Measurements from ENCODE around the gene PDXDC1. TPM values are rescaled to one million over a fixed set of nuclear protein-coding genes. Genes with fewer than 3 reads are reported as not detected.
"Not testable (repeated sequence)": the region's sequence is repeated elsewhere in the genome, so short reads cannot be mapped to it uniquely, and the experiment has no call there.

The PDXDC1 gene
- total and polyA plus RNA-seq, 9 of the 15 experiments (the other 6 are each of a cell fraction or from before 2014, with no cell fraction given) = 5.1 to 95.4 (median 45.8) TPM

GRCh38 chr16:15071916-15072769 is 97.3 kb downstream of the PDXDC1 start:
- CTCF ChIA-PET (ENCODE audit: low intra/inter-chr PET ratio) = interaction anchor here (0.7 kb wide), 1 partner anchor 986 kb away, joined by 4 read pairs; no protein-coding TSS in a partner anchor
- H3K9ac ChIP-seq (ENCODE audit: insufficient read depth in 1 of 2, low read depth in 2 of 2, low read length in 2 of 2); H3K4me2 ChIP-seq (ENCODE audit: insufficient read depth, low read length); H3K27me3 ChIP-seq (ENCODE audit: control insufficient read depth in 2 of 2, insufficient read depth in 2 of 2, low read length in 2 of 2); H2AFZ ChIP-seq (ENCODE audit: low read depth, low read length); H3K4me3 ChIP-seq; H3K4me1 ChIP-seq (replicated peaks in 1 of 2; ENCODE audit: control insufficient read depth in 2 of 2, insufficient read depth in 2 of 2, low read length in 2 of 2); intact Hi-C loops (cut with micrococcal nuclease); H4K20me1 ChIP-seq (replicated peaks; ENCODE audit: control insufficient read depth, insufficient read depth, low read length); POLR2A ChIA-PET; H3K9me3 ChIP-seq (replicated peaks; ENCODE audit: control insufficient read depth, insufficient read depth, low read depth, low read length); H3K27ac ChIP-seq (ENCODE audit: extremely low read depth, low read depth, low read length); BruUV-seq (replicated peaks); H3K9me1 ChIP-seq (ENCODE audit: control insufficient read depth, insufficient read depth, low read length); FAIRE-seq; H3K79me2 ChIP-seq (ENCODE audit: control insufficient read depth, insufficient read depth, low read length): not testable (repeated sequence)
- TF ChIP-seq CTCF (IDR thresholded peaks at IDR 0.05 in 2 of 3, conservative IDR thresholded peaks at IDR 0.05 in 1 of 3; ENCODE audit: insufficient read depth in 2 of 3, low read depth in 1 of 3, low read length in 3 of 3) = 0 out of 6 replicates have a peak, but pooled peaks of 2 of the 3 experiments have one; percentile 13 to 29
- WGBS (ENCODE audit: insufficient coverage, low coverage, missing lambda C conversion rate) = 60% methylated on average over 8 of the region's 16 CpGs
- ATAC-seq = peak; percentile 90
- in situ Hi-C loops (cut with MboI) = loop anchor here (25.0 kb wide), 1 partner anchor 185 kb away; no protein-coding TSS in a partner anchor
- DNase-seq (ENCODE audit: extremely low read depth in 1 of 4, low spot score in 3 of 4) = peak in 1 of 4 experiments; percentile 1
- H3K36me3 ChIP-seq (ENCODE audit: control insufficient read depth, insufficient read depth, low read length) = peaks cover 73% of the 10 kb centered on the region

Data from K562 (cell line).